GM12878 (cell line): ENCODE results near the gene GPR141. TPM values are rescaled to one million over a fixed set of nuclear protein-coding genes. Genes with fewer than 3 reads are reported as not detected.
A peak's percentile ranks its signal among the peaks of the same experiment; 100 is the strongest.

Experiments used
- ATF3 ChIP-seq: IDR thresholded peaks from 2 replicates; pipeline ENCODE4 v1.6.1; 2011; ENCODE audit warnings: low read depth, mild to moderate bottlenecking, low read length, moderate library complexity, borderline replicate concordance; ENCODE audit errors: extremely low read depth
- CBFB ChIP-seq: IDR thresholded peaks from 2 replicates; pipeline ENCODE4 v1.6.1; 2016; ENCODE audit warnings: antibody characterized with exemption, low read depth
- ELK1 ChIP-seq: IDR thresholded peaks from 2 replicates; pipeline ENCODE4 v1.6.1; 2012; ENCODE audit warnings: low read depth, low read length, improper control_type of control experiment
- ESRRA ChIP-seq: IDR thresholded peaks from 2 replicates; pipeline ENCODE4 v1.6.1; 2012; ENCODE audit warnings: mild to moderate bottlenecking, low read length, improper control_type of control experiment
- EZH2 ChIP-seq: IDR thresholded peaks from 2 replicates; pipeline ENCODE4 v1.6.1; 2012; ENCODE audit warnings: low read depth, mild to moderate bottlenecking, control low read depth, inconsistent platforms, low read length, borderline replicate concordance; ENCODE audit not compliant: control insufficient read depth
- HSF1 ChIP-seq: fragments of 150-350 bp; IDR thresholded peaks from 2 replicates; pipeline ENCODE4 v1.6.1; 2014; ENCODE audit warnings: mild to moderate bottlenecking, low read depth, low read length
- IKZF1 ChIP-seq: fragments of 450-650 bp; conservative IDR thresholded peaks from 2 replicates; pipeline ENCODE4 v1.6.1; 2017; ENCODE audit warnings: antibody characterized with exemption, mild to moderate bottlenecking
- JUNB ChIP-seq: IDR thresholded peaks from 2 replicates; pipeline ENCODE4 v1.6.1; 2016; ENCODE audit warnings: antibody characterized with exemption, mild to moderate bottlenecking
- KAT2A ChIP-seq: conservative IDR thresholded peaks from 2 replicates; pipeline ENCODE4 v1.6.1; 2011; ENCODE audit warnings: low read depth, low read length; ENCODE audit not compliant: control insufficient read depth
- MEF2B ChIP-seq: fragments of 450-650 bp; IDR thresholded peaks from 2 replicates; pipeline ENCODE4 v1.6.1; 2018; ENCODE audit warnings: mild to moderate bottlenecking, moderate library complexity; ENCODE audit not compliant: partially characterized antibody, poor library complexity, severe bottlenecking
- MLLT1 ChIP-seq: fragments of 450-650 bp; IDR thresholded peaks from 2 replicates; pipeline ENCODE4 v1.6.1; 2016; ENCODE audit warnings: mild to moderate bottlenecking
- MYB ChIP-seq: fragments of 150-350 bp; IDR thresholded peaks from 2 replicates; pipeline ENCODE4 v1.6.1; 2014; ENCODE audit warnings: mild to moderate bottlenecking, low read depth, low read length, borderline replicate concordance
- PKNOX1 ChIP-seq: fragments of 450-650 bp; IDR thresholded peaks from 2 replicates; pipeline ENCODE4 v1.6.1; 2016; ENCODE audit warnings: mild to moderate bottlenecking
- POLR2A ChIP-seq: IDR thresholded peaks from 2 replicates; pipeline ENCODE4 v1.6.1; 2011; ENCODE audit warnings: low read depth, mild to moderate bottlenecking, low read length
- PRDM15 ChIP-seq: fragments of 450-650 bp; formaldehyde crosslinking; IDR thresholded peaks from 2 replicates; pipeline ENCODE4 v1.4.0; 2020; ENCODE audit warnings: mild to moderate bottlenecking, moderate library complexity
- SIN3A ChIP-seq: IDR thresholded peaks from 2 replicates; pipeline ENCODE4 v1.6.1; 2012; ENCODE audit warnings: low read depth, low read length, improper control_type of control experiment
- SPI1 ChIP-seq: IDR thresholded peaks from 2 replicates; pipeline ENCODE4 v1.6.1; 2011; ENCODE audit warnings: low read depth, mild to moderate bottlenecking, low read length, moderate library complexity, borderline replicate concordance; ENCODE audit not compliant: insufficient read depth
- TBL1XR1 ChIP-seq: IDR thresholded peaks from 2 replicates; pipeline ENCODE4 v1.6.1; 2012; ENCODE audit warnings: low read depth, low read length, improper control_type of control experiment
- TCF3 ChIP-seq: IDR thresholded peaks from 2 replicates; pipeline ENCODE4 v1.6.1; 2012; ENCODE audit warnings: low read depth, mild to moderate bottlenecking, low read length, borderline replicate concordance; ENCODE audit not compliant: insufficient read depth
- ZNF622 ChIP-seq: fragments of 450-650 bp; IDR thresholded peaks from 2 replicates; pipeline ENCODE4 v1.6.1; 2017; ENCODE audit warnings: mild to moderate bottlenecking, inconsistent platforms
- polyA plus RNA-seq, 11 experiments: library from polyadenylated mRNA; depleted of rRNA in 4 of 11; unstranded in 6 of 11; stranded (reverse) in 5 of 11; fragments of >200 nt; fragmentation: Nextera tagmentation in 4 of 11; fragmentation: Illumina TruSeq in 1 of 11; extraction: Ambion mirVana in 4 of 11; extraction: Trizol in 1 of 11; gene quantifications; 1 replicate in 1 of 11; 2 replicates in 10 of 11; pipeline versions ENCODE4 v1.2.1 to v1.2.3, GENCODE V29; 2011 to 2016; ENCODE audit warnings: inconsistent platforms in 2 of 11, missing spikeins in 2 of 11, low read depth in 1 of 11
- total RNA-seq, 4 experiments: library from RNA; depleted of rRNA in 3 of 4; stranded (reverse); fragments of >200 nt in 3 of 4; fragmentation: Illumina TruSeq in 1 of 4; extraction: Trizol in 1 of 4; gene quantifications; 2 replicates each; pipeline versions ENCODE4 v1.2.1 to v1.2.3, GENCODE V29; 2013 to 2021

The GPR141 gene
- total and polyA plus RNA-seq, 10 of the 15 experiments (the other 5 are each of a cell fraction or from before 2014, with no cell fraction given) = 0.56 to 3.9 (median 1.2) TPM

- TF ChIP-seq MYB (no peak), HSF1 (no peak), SIN3A (no peak), KAT2A (no peak), ZNF622 (no peak), POLR2A (no peak), SPI1 (peak; percentile 88), CBFB (peak; percentile 80), ESRRA (no peak), EZH2 (no peak), MEF2B (peak; percentile 19), ATF3 (no peak), IKZF1 (peak; percentile 90), TBL1XR1 (0 out of 2 replicates have a peak, but pooled peaks have one; percentile 32), JUNB (0 out of 2 replicates have a peak, but pooled peaks have one; percentile 11), ELK1 (no peak), TCF3 (peak; percentile 49; the same call in 1 of the 2 replicates), PKNOX1 (peak; percentile 37), MLLT1 (peak; percentile 78), PRDM15 (CRISPR knock-in tag) (no peak)
These were observed at the start of gene GPR141 (continued) for GRCh38 chr7:37683246-37684120.
